Keratinocyte (primary cell): ENCODE measurements around the gene AHNAK. TPM values are rescaled to one million over a fixed set of nuclear protein-coding genes. Genes with fewer than 3 reads are reported as not detected.

Experiments
- DNase-seq: peaks from one replicate; pipeline ENCODE4 v3.0.0-alpha.2; 2011; ENCODE audit warnings: low read depth, missing footprints, low spot score
- FAIRE-seq: peaks from 2 replicates; lab custom pipeline; 2011; peaks lifted over from hg19 to GRCh38; lab: Jason Lieb, UNC
- H2AFZ ChIP-seq: 2 replicates; pipeline ENCODE4 v1.6.0; 2012; ENCODE audit warnings: low read length, control low read depth, inconsistent platforms; ENCODE audit not compliant: control insufficient read depth
- H3K27ac ChIP-seq: 2 replicates; pipeline ENCODE4 v1.5.1; 2011; ENCODE audit warnings: low read length; ENCODE audit not compliant: control insufficient read depth, insufficient read depth
- H3K27me3 ChIP-seq: 3 replicates; pipeline ENCODE4 v1.6.0; 2011; ENCODE audit warnings: low read length; ENCODE audit not compliant: control insufficient read depth, insufficient read depth; ENCODE audit errors: extremely low read depth
- H3K36me3 ChIP-seq, 2 experiments: 2 replicates in 1 of 2; 3 replicates in 1 of 2; pipeline ENCODE4 v1.5.1; 2011; ENCODE audit warnings: low read length in 2 of 2, mild to moderate bottlenecking in 1 of 2; ENCODE audit not compliant: control insufficient read depth in 2 of 2, insufficient read depth in 2 of 2; ENCODE audit errors: extremely low read depth in 1 of 2
- H3K4me1 ChIP-seq: 3 replicates; pipeline ENCODE4 v1.5.1; 2011; ENCODE audit warnings: low read length; ENCODE audit not compliant: control insufficient read depth, insufficient read depth; ENCODE audit errors: extremely low read depth
- H3K4me2 ChIP-seq: 3 replicates; pipeline ENCODE4 v1.6.0; 2011; ENCODE audit warnings: low read depth, low read length; ENCODE audit not compliant: control insufficient read depth, insufficient read depth; ENCODE audit errors: extremely low read depth
- H3K4me3 ChIP-seq, 3 experiments: fragments of 200-600 bp in 1 of 3; sonication (generic) in 1 of 3; 2 replicates in 2 of 3; 3 replicates in 1 of 3; pipeline ENCODE4 v1.5.1; 2011 to 2016; ENCODE audit warnings: low read length in 3 of 3, mild to moderate bottlenecking in 3 of 3, control low read depth in 2 of 3, inconsistent platforms in 1 of 3, low read depth in 1 of 3, mixed read lengths in 1 of 3, mixed run types in 1 of 3, moderate library complexity in 1 of 3; ENCODE audit not compliant: control insufficient read depth in 2 of 3, insufficient read depth in 2 of 3; ENCODE audit errors: extremely low read depth in 1 of 3
- H3K79me2 ChIP-seq: 2 replicates; pipeline ENCODE4 v1.6.0; 2012; ENCODE audit warnings: low read length; ENCODE audit not compliant: control insufficient read depth, insufficient read depth
- H3K9ac ChIP-seq: 3 replicates; pipeline ENCODE4 v1.6.0; 2011; ENCODE audit warnings: low read length; ENCODE audit not compliant: control insufficient read depth, insufficient read depth; ENCODE audit errors: extremely low read depth
- H3K9me1 ChIP-seq: 3 replicates; pipeline ENCODE4 v1.6.0; 2011; ENCODE audit warnings: low read length; ENCODE audit not compliant: control insufficient read depth, insufficient read depth; ENCODE audit errors: extremely low read depth
- H3K9me3 ChIP-seq: 2 replicates; pipeline ENCODE4 v1.5.1; 2012; ENCODE audit warnings: low read depth, low read length; ENCODE audit not compliant: control insufficient read depth
- H4K20me1 ChIP-seq: 3 replicates; pipeline ENCODE4 v1.6.0; 2011; ENCODE audit warnings: low read length; ENCODE audit not compliant: control insufficient read depth, insufficient read depth; ENCODE audit errors: extremely low read depth
- CTCF ChIP-seq, 3 experiments: IDR thresholded peaks in 1 of 3; conservative IDR thresholded peaks in 1 of 3; optimal IDR thresholded peaks in 1 of 3; 2 replicates in 2 of 3; 3 replicates in 1 of 3; pipeline versions ENCODE3 to v1.5.1; 2011; ENCODE audit warnings: low read length in 3 of 3, mild to moderate bottlenecking in 3 of 3, moderate library complexity in 2 of 3, control low read depth in 1 of 3, inconsistent platforms in 1 of 3; ENCODE audit not compliant: insufficient read depth in 2 of 3; ENCODE audit errors: extremely low read depth in 1 of 3
- EZH2 ChIP-seq: IDR thresholded peaks from one replicate; pipeline ENCODE4 v1.6.1; 2012; ENCODE audit warnings: inconsistent platforms, mild to moderate bottlenecking, low read length, moderate library complexity
- dilution Hi-C: fragments of 300-500 bp; cut with MboI; formaldehyde crosslinking; loops from one replicate; pipeline ENCODE4 v1.7.0; 2020; ENCODE audit warnings: low sequenced_read_pairs; ENCODE audit not compliant: extremely low pct_ligation_motif_present
- polyA plus RNA-seq, 5 experiments: library from polyadenylated mRNA; depleted of rRNA in 3 of 5; stranded (reverse) in 3 of 5; stranded (forward) in 1 of 5; unstranded in 1 of 5; fragments of >200 nt; gene quantifications; 1 replicate in 1 of 5; 2 replicates in 3 of 5; 3 replicates in 1 of 5; pipeline versions ENCODE4 v1.2.1 to v1.2.3, GENCODE V29; 2011 to 2012; ENCODE audit warnings: missing spikeins in 2 of 5, low read depth in 1 of 5, low replicate concordance in 1 of 5

The AHNAK gene
- polyA plus RNA-seq, 1 donor (not counting 4 experiments of a cell fraction or from before 2014, with no cell fraction given): 220 TPM

GRCh38 chr11:62575837-62576236 is 29.2 kb upstream of the AHNAK start:
- Histone ChIP-seq H3K4me2 (no peak overlapping the region), H3K36me3 (peaks cover 21 to 41% of the 10 kb centered on the region in 2 experiments), H3K9me3 (no peaks in the 10 kb centered on the region)

GRCh38 chr11:62575156-62575555 is 28.6 kb upstream of the AHNAK start:
- Histone ChIP-seq H3K4me1 (peaks cover 25% of the 10 kb centered on the region), H3K27ac (peak overlapping the region; percentile 65), H3K27me3 (no peaks in the 10 kb centered on the region), H3K4me3 (peak overlapping the region in 2 of 3 experiments; percentile 63 to 68), H3K9me3 (no peaks in the 10 kb centered on the region), H4K20me1 (peaks cover 9% of the 10 kb centered on the region), H3K9ac (peak overlapping the region; percentile 77), H3K9me1 (no peaks in the 10 kb centered on the region), H2AFZ (no peak overlapping the region), H3K36me3 (peaks cover 23 to 46% of the 10 kb centered on the region in 2 experiments), H3K79me2 (peaks cover 35% of the 10 kb centered on the region), H3K4me2 (peak overlapping the region; percentile 86)
- no peak for DNase-seq
- dilution Hi-C loops: no loop called here
- TF ChIP-seq EZH2 (no peak), CTCF (optimal IDR thresholded peaks at IDR 0.05 in 1 of 3, IDR thresholded peaks at IDR 0.05 in 1 of 3, conservative IDR thresholded peaks at IDR 0.05 in 1 of 3; ENCODE audit: extremely low read depth in 1 of 3, insufficient read depth in 2 of 3, low read length in 3 of 3) (no peak)
- no peak for FAIRE-seq

More at GRCh38 chr11:62575837-62576236, 29.2 kb upstream of the AHNAK start:
- dilution Hi-C loops: no loop called here
- FAIRE-seq: no peak
- Histone ChIP-seq H2AFZ (no peak overlapping the region), H3K4me3 (no peak overlapping the region), H4K20me1 (peaks cover 9% of the 10 kb centered on the region), H3K9ac (no peak overlapping the region), H3K4me1 (peaks cover 25% of the 10 kb centered on the region), H3K27me3 (no peaks in the 10 kb centered on the region), H3K27ac (no peak overlapping the region), H3K79me2 (peaks cover 28% of the 10 kb centered on the region), H3K9me1 (no peaks in the 10 kb centered on the region)
- TF ChIP-seq EZH2 (no peak), CTCF (optimal IDR thresholded peaks at IDR 0.05 in 1 of 3, IDR thresholded peaks at IDR 0.05 in 1 of 3, conservative IDR thresholded peaks at IDR 0.05 in 1 of 3; ENCODE audit: extremely low read depth in 1 of 3, insufficient read depth in 2 of 3, low read length in 3 of 3) (no peak)
- DNase-seq: no peak
